Left ventricle myocardium superior (tissue), 1 donor: ENCODE measurements around the gene CD2AP. TPM values are rescaled to one million over a fixed set of nuclear protein-coding genes. Genes with fewer than 3 reads are reported as not detected.
"Not testable (repeated sequence)": the region's sequence is repeated elsewhere in the genome, so short reads cannot be mapped to it uniquely, and the experiment has no call there.

Experiments used
- ATAC-seq: fragments of 200-7000 bp; cut with Tn5 transposase; one replicate; pipeline ENCODE4 v1.9.1; 2020; ENCODE audit warnings: mild to moderate bottlenecking, moderate library complexity
- DNase-seq: peaks from one replicate; pipeline ENCODE4 v3.0.0-alpha.2; 2020
- intact Hi-C: fragments of 100-400 bp; cut with micrococcal nuclease; formaldehyde crosslinking; loops from one replicate; pipeline ENCODE4 v1.11.0; 2022
- total RNA-seq: library from RNA; stranded (reverse); fragmentation: NEBNext Ultra II Directional; extraction: Animal tissue kit (Norgen Biotek cat#: 25700); gene quantifications from one replicate; pipeline ENCODE4 v1.2.1, GENCODE V29; 2021
- donor health status: DM: no; HTN: yes; CAD: no; lungs with severe emphysema.

Gene CD2AP
- total RNA-seq, 1 donor from 2014 or later, result 10.1 TPM

GRCh38 chr6:47535316-47536225 lies 58.0 kb downstream of the CD2AP start:
- no peak for ATAC-seq
- no peak for DNase-seq
- intact Hi-C loops, result no loop called here

GRCh38 chr6:47536816-47537401 lies 59.3 kb downstream of the CD2AP start:
- DNase-seq (no peak), ATAC-seq (no peak)
- intact Hi-C loops, result no loop called here

GRCh38 chr6:47545223-47545622 lies 67.6 kb downstream of the CD2AP start:
- ATAC-seq (no peak), DNase-seq (no peak)
- intact Hi-C loops, result no loop called here

- DNase-seq, result no peak
- intact Hi-C loops, result no loop called here
- no peak for ATAC-seq
Observed at GRCh38 chr6:47551670-47552069, 74.1 kb downstream of the CD2AP start.

- intact Hi-C loops, result no loop called here
- no peak for DNase-seq
- no peak for ATAC-seq
Observed at GRCh38 chr6:47552319-47552718, 74.7 kb downstream of the CD2AP start.

GRCh38 chr6:47553243-47553642 lies 75.7 kb downstream of the CD2AP start:
- DNase-seq, ATAC-seq, intact Hi-C loops: not testable (repeated sequence)

GRCh38 chr6:47556459-47556858 lies 78.9 kb downstream of the CD2AP start:
- ATAC-seq, intact Hi-C loops, DNase-seq: not testable (repeated sequence)

- no peak for ATAC-seq
- no peak for DNase-seq
- intact Hi-C loops, result no loop called here
Observed at GRCh38 chr6:47563162-47563561, 85.6 kb downstream of the CD2AP start.

- intact Hi-C loops, ATAC-seq, DNase-seq: not testable (repeated sequence)
Observed at GRCh38 chr6:47566602-47567001, 89.0 kb downstream of the CD2AP start.

GRCh38 chr6:47567586-47567985 lies 90.0 kb downstream of the CD2AP start:
- no peak for ATAC-seq
- intact Hi-C loops, result no loop called here
- DNase-seq, result no peak

- DNase-seq (no peak), ATAC-seq (no peak)
- intact Hi-C loops, result no loop called here
Observed at GRCh38 chr6:47571488-47571887, 93.9 kb downstream of the CD2AP start.

GRCh38 chr6:47573109-47573508 lies 95.5 kb downstream of the CD2AP start:
- intact Hi-C loops, result no loop called here
- ATAC-seq, result no peak
- no peak for DNase-seq

GRCh38 chr6:47574789-47575188 lies 97.2 kb downstream of the CD2AP start:
- intact Hi-C loops, result no loop called here
- DNase-seq (no peak), ATAC-seq (no peak)

GRCh38 chr6:47579040-47579439 lies 101.5 kb downstream of the CD2AP start:
- no peak for DNase-seq
- intact Hi-C loops, result no loop called here
- ATAC-seq, result no peak

GRCh38 chr6:47581591-47581990 lies 104.0 kb downstream of the CD2AP start:
- ATAC-seq, result no peak
- no peak for DNase-seq
- intact Hi-C loops, result no loop called here

GRCh38 chr6:47587493-47587892 lies 109.9 kb downstream of the CD2AP start:
- intact Hi-C loops, result no loop called here
- ATAC-seq, result no peak
- no peak for DNase-seq

- intact Hi-C loops, result loop anchor here (10.0 kb wide), 1 partner anchor 177 kb away; no protein-coding TSS in a partner anchor
- DNase-seq (no peak), ATAC-seq (no peak)
Observed at GRCh38 chr6:47592131-47592840, 114.7 kb downstream of the CD2AP start.

GRCh38 chr6:47593979-47594378 lies 116.4 kb downstream of the CD2AP start:
- ATAC-seq (no peak), DNase-seq (no peak)
- intact Hi-C loops, result loop anchor here (10.0 kb wide), 1 partner anchor 179 kb away; no protein-coding TSS in a partner anchor

GRCh38 chr6:47595785-47596184 lies 118.2 kb downstream of the CD2AP start:
- ATAC-seq (no peak), DNase-seq (no peak)
- intact Hi-C loops, result loop anchor here (10.0 kb wide), 1 partner anchor 181 kb away; no protein-coding TSS in a partner anchor

GRCh38 chr6:47598367-47598766 lies 120.8 kb downstream of the CD2AP start:
- no peak for ATAC-seq

More at GRCh38 chr6:47598367-47598766, 120.8 kb downstream of the CD2AP start:
- DNase-seq, result no peak
- intact Hi-C loops, result loop anchor here (10.0 kb wide), 1 partner anchor 184 kb away; no protein-coding TSS in a partner anchor
